Measurements from ENCODE around the gene TBC1D22A. TPM values are rescaled to one million over a fixed set of nuclear protein-coding genes. Genes with fewer than 3 reads are reported as not detected.

Gene TBC1D22A
- total and polyA plus RNA-seq, 2 donors (not counting 3 experiments of a cell fraction or from before 2014, with no cell fraction given): 26.1 to 32.4 TPM

GRCh38 chr22:46775850-46776826 is 13.7 kb downstream of the TBC1D22A start:
- POLR2A ChIA-PET: no interaction called here

GRCh38 chr22:46776876-46777608 is 14.6 kb downstream of the TBC1D22A start:
- no TSS peak for BruUV-seq (replicated peaks)
- dilution Hi-C loops (cut with MboI; ENCODE audit: extremely low pct_ligation_motif_present, low sequenced_read_pairs): no loop called here
- FAIRE-seq: no peak

More at GRCh38 chr22:46775850-46776826, 13.7 kb downstream of the TBC1D22A start:
- CTCF ChIA-PET: interaction anchor here (0.8 kb wide), 1 partner anchor 23 kb away, joined by 3 read pairs; no protein-coding TSS in a partner anchor
- H3K4me1 ChIP-seq (ENCODE audit: control insufficient read depth, extremely low read depth, insufficient read depth, low read length): peaks cover 2% of the 10 kb centered on the region
- DNase-seq (ENCODE audit: low read depth, low spot score): no peak
- no peaks in the 10 kb centered on the region for H3K9me3 ChIP-seq (replicated peaks; ENCODE audit: control insufficient read depth, insufficient read depth, low read length)
- no TSS peak for BruUV-seq (replicated peaks)
- H3K9me1 ChIP-seq (replicated peaks; ENCODE audit: control insufficient read depth, extremely low read depth, insufficient read depth, low read length): no peaks in the 10 kb centered on the region
- no peaks in the 10 kb centered on the region for H3K36me3 ChIP-seq (ENCODE audit: control insufficient read depth in 2 of 2, extremely low read depth in 1 of 2, insufficient read depth in 2 of 2, low read length in 2 of 2)
- no peak for FAIRE-seq
- intact Hi-C loops (cut with micrococcal nuclease): no loop called here
- H3K4me3 ChIP-seq (replicated peaks in 1 of 3; ENCODE audit: insufficient read depth in 1 of 3, low read depth in 1 of 3, low read length in 3 of 3): no peak overlapping the region
- H3K27me3 ChIP-seq (ENCODE audit: control insufficient read depth in 2 of 2, insufficient read depth in 2 of 2, low read length in 2 of 2): no peaks in the 10 kb centered on the region
- H2AFZ ChIP-seq (ENCODE audit: low read depth, low read length): no peak overlapping the region
- TF ChIP-seq MYC (IDR thresholded peaks at IDR 0.05; ENCODE audit: low read depth, low read length): no peak
- no peak for TF ChIP-seq POLR2A (IDR thresholded peaks at IDR 0.05; ENCODE audit: low read depth, low read length)
- peaks cover 36% of the 10 kb centered on the region for H3K79me2 ChIP-seq (ENCODE audit: control insufficient read depth, insufficient read depth, low read length)
- H4K20me1 ChIP-seq (replicated peaks; ENCODE audit: control insufficient read depth, extremely low read depth, insufficient read depth, low read length): no peaks in the 10 kb centered on the region
- H3K4me2 ChIP-seq (ENCODE audit: insufficient read depth, low read length): no peak overlapping the region
- H3K27ac ChIP-seq (ENCODE audit: insufficient read depth, low read depth, low read length): no peak overlapping the region
- dilution Hi-C loops (cut with MboI; ENCODE audit: extremely low pct_ligation_motif_present, low sequenced_read_pairs): no loop called here
- no peak overlapping the region for H3K9ac ChIP-seq (replicated peaks; ENCODE audit: extremely low read depth, insufficient read depth, low read length)

More at GRCh38 chr22:46776876-46777608, 14.6 kb downstream of the TBC1D22A start:
- H2AFZ ChIP-seq (ENCODE audit: low read depth, low read length): no peak overlapping the region
- H4K20me1 ChIP-seq (replicated peaks; ENCODE audit: control insufficient read depth, extremely low read depth, insufficient read depth, low read length): no peaks in the 10 kb centered on the region
- H3K9ac ChIP-seq (replicated peaks; ENCODE audit: extremely low read depth, insufficient read depth, low read length): no peak overlapping the region
- no peak for TF ChIP-seq MAX (IDR thresholded peaks at IDR 0.05; ENCODE audit: insufficient read depth, insufficient read length)
- TF ChIP-seq CTCF (IDR thresholded peaks at IDR 0.05; ENCODE audit: extremely low read depth in 1 of 2, insufficient read depth in 1 of 2, low read depth in 1 of 2, low read length in 2 of 2): no peak
- TF ChIP-seq MYC (IDR thresholded peaks at IDR 0.05; ENCODE audit: low read depth, low read length): no peak
- TF ChIP-seq FOS (IDR thresholded peaks at IDR 0.05; ENCODE audit: borderline replicate concordance, insufficient read depth, low read length): no peak
- TF ChIP-seq JUN (IDR thresholded peaks at IDR 0.05; ENCODE audit: borderline replicate concordance, insufficient read depth, insufficient read length, low read depth): no peak
- TF ChIP-seq POLR2A (IDR thresholded peaks at IDR 0.05; ENCODE audit: low read depth, low read length): no peak
- TF ChIP-seq POLR2AphosphoS5 (IDR thresholded peaks at IDR 0.05; ENCODE audit: insufficient read depth, low read depth, low read length): no peak
- TF ChIP-seq GATA2 (IDR thresholded peaks at IDR 0.05; ENCODE audit: insufficient read depth, insufficient read length, low read depth, low read length): no peak
- TF ChIP-seq EZH2 (IDR thresholded peaks at IDR 0.05; ENCODE audit: borderline replicate concordance, low read depth, low read length, severe bottlenecking): no peak
- peaks cover 38% of the 10 kb centered on the region for H3K79me2 ChIP-seq (ENCODE audit: control insufficient read depth, insufficient read depth, low read length)
- intact Hi-C loops (cut with micrococcal nuclease): no loop called here
- H3K4me2 ChIP-seq (ENCODE audit: insufficient read depth, low read length): no peak overlapping the region
- ChIA-PET POLR2A (no interaction called here), CTCF (interaction anchor here (1.6 kb wide), 1 partner anchor 22 kb away, joined by 5 read pairs; no protein-coding TSS in a partner anchor)
- no peaks in the 10 kb centered on the region for H3K27me3 ChIP-seq (ENCODE audit: control insufficient read depth in 2 of 2, insufficient read depth in 2 of 2, low read length in 2 of 2)
- no peak for DNase-seq (ENCODE audit: low read depth, low spot score)
- H3K27ac ChIP-seq (ENCODE audit: insufficient read depth, low read depth, low read length): no peak overlapping the region
- H3K36me3 ChIP-seq (ENCODE audit: control insufficient read depth in 2 of 2, extremely low read depth in 1 of 2, insufficient read depth in 2 of 2, low read length in 2 of 2): no peaks in the 10 kb centered on the region
- H3K9me3 ChIP-seq (replicated peaks; ENCODE audit: control insufficient read depth, insufficient read depth, low read length): no peaks in the 10 kb centered on the region
- no peak overlapping the region for H3K4me3 ChIP-seq (replicated peaks in 1 of 3; ENCODE audit: insufficient read depth in 1 of 3, low read depth in 1 of 3, low read length in 3 of 3)
- no peaks in the 10 kb centered on the region for H3K4me1 ChIP-seq (ENCODE audit: control insufficient read depth, extremely low read depth, insufficient read depth, low read length)
- no peaks in the 10 kb centered on the region for H3K9me1 ChIP-seq (replicated peaks; ENCODE audit: control insufficient read depth, extremely low read depth, insufficient read depth, low read length)
